Panc1 (cell line): Measurements from ENCODE around the gene UQCRQ. TPM values are rescaled to one million over a fixed set of nuclear protein-coding genes. Genes with fewer than 3 reads are reported as not detected.

Experiments
- ATAC-seq: fragments of 200-7000 bp; cut with Tn5 transposase; 2 replicates; pipeline ENCODE4 v1.9.1; 2020; ENCODE audit warnings: mild to moderate bottlenecking, moderate library complexity
- BruUV-seq: library from RNA; stranded (reverse); fragments of 400-500 nt; replicated peaks from 2 replicates; lab custom pipeline; 2021; lab: Mats Ljungman, UMichigan
- CTCF ChIA-PET: fragments of 300-600 bp; sonication (Branson Sonifier 250); formaldehyde crosslinking; loops from one replicate; lab custom pipeline; 2022; ENCODE audit warnings: antibody characterized with exemption; lab: Charles Lee
- POLR2A ChIA-PET: fragments of 300-600 bp; sonication (Branson Sonifier 250); formaldehyde crosslinking; loops from one replicate; lab custom pipeline; 2022; ENCODE audit warnings: antibody characterized with exemption; lab: Charles Lee
- DNase-seq: peaks from one replicate; pipeline ENCODE4 v3.0.0-alpha.2; 2010; ENCODE audit warnings: low read depth, low spot score
- H3K27ac ChIP-seq: 2 replicates; pipeline ENCODE4 v1.5.1; 2011; ENCODE audit warnings: mild to moderate bottlenecking, low read length, inconsistent platforms
- H3K27me3 ChIP-seq: fragments of 200-500 bp; sonication (Bioruptor generic); 2 replicates; pipeline ENCODE4 v1.6.0; 2014; ENCODE audit warnings: low read length, inconsistent platforms; ENCODE audit not compliant: control insufficient read depth, insufficient read depth
- H3K36me3 ChIP-seq: fragments of 200-500 bp; sonication (Bioruptor generic); 2 replicates; pipeline ENCODE4 v1.5.1; 2014; ENCODE audit warnings: inconsistent platforms, mild to moderate bottlenecking, low read length, moderate library complexity; ENCODE audit not compliant: control insufficient read depth, insufficient read depth
- H3K4me1 ChIP-seq: 2 replicates; pipeline ENCODE4 v1.5.1; 2011; ENCODE audit warnings: inconsistent platforms, mild to moderate bottlenecking, low read length, moderate library complexity; ENCODE audit not compliant: control insufficient read depth, insufficient read depth
- H3K4me3 ChIP-seq, 2 experiments: 2 replicates each; pipeline ENCODE4 v1.5.1; 2011 to 2012; ENCODE audit warnings: low read depth in 2 of 2, low read length in 2 of 2, mild to moderate bottlenecking in 2 of 2, inconsistent platforms in 1 of 2, moderate library complexity in 1 of 2
- H3K9me3 ChIP-seq: fragments of 200-500 bp; sonication (Bioruptor generic); 2 replicates; pipeline ENCODE4 v1.5.1; 2014; ENCODE audit warnings: low read depth, mild to moderate bottlenecking, inconsistent platforms, low read length, moderate library complexity; ENCODE audit not compliant: control insufficient read depth, insufficient read depth
- CTCF ChIP-seq: fragments of 450-650 bp; IDR thresholded peaks from 2 replicates; pipeline ENCODE4 v1.5.1; 2017; ENCODE audit warnings: mild to moderate bottlenecking
- POLR2AphosphoS5 ChIP-seq: IDR thresholded peaks from 2 replicates; pipeline ENCODE4 v1.6.1; 2012; ENCODE audit warnings: mild to moderate bottlenecking, low read depth, low read length, moderate library complexity
- REST ChIP-seq, 2 experiments: IDR thresholded peaks; 2 replicates each; pipeline ENCODE4 v1.6.1; 2011 to 2012; ENCODE audit warnings: low read depth in 2 of 2, control low read depth in 1 of 2, low read length in 1 of 2, mild to moderate bottlenecking in 1 of 2, moderate library complexity in 1 of 2; ENCODE audit not compliant: insufficient read depth in 1 of 2
- SIN3A ChIP-seq: IDR thresholded peaks from 2 replicates; pipeline ENCODE4 v1.6.1; 2012; ENCODE audit warnings: low read depth, mild to moderate bottlenecking, low read length, moderate library complexity, borderline replicate concordance; ENCODE audit not compliant: insufficient read depth
- TCF7L2 ChIP-seq: IDR thresholded peaks from 2 replicates; pipeline ENCODE4 v1.6.1; 2011; ENCODE audit warnings: mild to moderate bottlenecking, low read depth, low read length, inconsistent platforms
- in situ Hi-C: cut with HindIII; loops from 2 replicates; pipeline ENCODE4 v1.10.0; 2016; ENCODE audit warnings: low sequenced_read_pairs, low pct_unique_long_range_greater_than_20kb
- intact Hi-C: fragments of 100-400 bp; cut with micrococcal nuclease; formaldehyde crosslinking; loops from one replicate; pipeline ENCODE4 v1.10.0; 2022; ENCODE audit not compliant: unreplicated experiment
- total RNA-seq: library from RNA; stranded (reverse); gene quantifications from one replicate; pipeline ENCODE4 v1.2.1, GENCODE V29; 2021; ENCODE audit not compliant: unreplicated experiment

UQCRQ gene
- total RNA-seq, 1 experiment from 2014 or later = 475 TPM

- BruUV-seq = no TSS peak
- ChIA-PET POLR2A (no interaction called here), CTCF (no interaction called here)
- DNase-seq (no peak), ATAC-seq (no peak)
- in situ Hi-C loops (no loop called here), intact Hi-C loops (no loop called here)
- no peaks in the 10 kb centered on the region for H3K4me1 ChIP-seq
- no peak overlapping the region for H3K27ac ChIP-seq
- TF ChIP-seq TCF7L2 = no peak
- no peak for TF ChIP-seq CTCF
- TF ChIP-seq SIN3A = no peak
- TF ChIP-seq POLR2AphosphoS5 = no peak
- TF ChIP-seq REST (IDR thresholded peaks at IDR 0.05; ENCODE audit: insufficient read depth in 1 of 2, low read depth in 2 of 2, low read length in 1 of 2) = no peak
- H3K9me3 ChIP-seq = no peaks in the 10 kb centered on the region
- H3K27me3 ChIP-seq = no peaks in the 10 kb centered on the region
- H3K36me3 ChIP-seq = peaks cover 28% of the 10 kb centered on the region
- no peak overlapping the region for H3K4me3 ChIP-seq
Measured at GRCh38 chr5:132877938-132878337, 11.5 kb downstream of the UQCRQ start.

- DNase-seq (no peak), ATAC-seq (peak; percentile 97)
- peaks cover 55% of the 10 kb centered on the region for H3K36me3 ChIP-seq
- in situ Hi-C loops = no loop called here
- TF ChIP-seq TCF7L2 (no peak), CTCF (peak; percentile 83)
- no peaks in the 10 kb centered on the region for H3K27me3 ChIP-seq
- H3K9me3 ChIP-seq = no peaks in the 10 kb centered on the region
- ChIA-PET CTCF (interaction anchor here (0.7 to 1.8 kb wide), 3 partner anchors 49 to 63 kb away, joined by 3 to 8 read pairs (median 3); partner anchors contain the start of gene SHROOM1), POLR2A (no interaction called here)
- no peak overlapping the region for H3K4me3 ChIP-seq
- no peaks in the 10 kb centered on the region for H3K4me1 ChIP-seq
- H3K27ac ChIP-seq = no peak overlapping the region
- intact Hi-C loops = loop anchor here (2.0 kb wide), 1 partner anchor 53 kb away; the partner anchor contains the start of gene SHROOM1
- BruUV-seq = no TSS peak
Measured at GRCh38 chr5:132883261-132883834, 16.9 kb downstream of the UQCRQ start.
